T-helper 17 cell (primary cell): ENCODE measurements around the gene HOXA1. TPM values are rescaled to one million over a fixed set of nuclear protein-coding genes. Genes with fewer than 3 reads are reported as not detected.

Experiments
- ATAC-seq: fragments of 150-1000 bp; cut with Tn5 transposase; 2 replicates; pipeline ENCODE4 v1.10.0; 2021; ENCODE audit warnings: mild to moderate bottlenecking, moderate library complexity
- DNase-seq, 3 donors: peaks; one replicate each; pipeline versions ENCODE4 v3.0.0 to v3.0.0-alpha.2; 2020 to 2021
- H3K9me3 ChIP-seq: one replicate; pipeline ENCODE4 v1.7.0; 2013; ENCODE audit warnings: low read length, mild to moderate bottlenecking; ENCODE audit not compliant: control insufficient read depth, poor library complexity, severe bottlenecking
- H3K27ac Mint-ChIP-seq: one replicate; pipeline ENCODE4 v1.8.0; 2022; ENCODE audit warnings: mild to moderate bottlenecking, moderate library complexity, mixed read lengths
- H3K27me3 Mint-ChIP-seq: one replicate; pipeline ENCODE4 v1.8.0; 2022; ENCODE audit warnings: mixed read lengths
- H3K36me3 Mint-ChIP-seq: one replicate; pipeline ENCODE4 v1.8.0; 2022; ENCODE audit warnings: low read depth, mixed read lengths
- H3K4me1 Mint-ChIP-seq: one replicate; pipeline ENCODE4 v1.8.0; 2022; ENCODE audit warnings: mild to moderate bottlenecking, mixed read lengths
- H3K4me3 Mint-ChIP-seq: one replicate; pipeline ENCODE4 v1.8.0; 2022; ENCODE audit warnings: mild to moderate bottlenecking, moderate library complexity, mixed read lengths
- total RNA-seq, 4 donors: library from RNA in 2 of 4; stranded (reverse) in 2 of 4; gene quantifications; one replicate each; pipeline ENCODE4 v1.2.3 and lab custom pipeline; 2022 to 2026

Gene HOXA1
- under 1 TPM; 0.60 to 0.72 TPM for total RNA-seq
- total RNA-seq (lab: John Stamatoyannopoulos, UW): 0.23 to 1.1 reads per million in 2 donors

- peak within 1 kb of the TSS; percentile 92 for H3K4me3 Mint-ChIP-seq
- H3K36me3 Mint-ChIP-seq: peaks cover 6% of the 10 kb centered on the region
- peaks cover 24% of the 10 kb centered on the region for H3K4me1 Mint-ChIP-seq
- peaks cover 84% of the 10 kb centered on the region for H3K27me3 Mint-ChIP-seq
- peak within 1 kb of the TSS; percentile 66 for H3K27ac Mint-ChIP-seq
- ATAC-seq (peak; percentile 93), DNase-seq (peak; percentile 53 to 63 (median 56))
- H3K9me3 ChIP-seq: no peaks in the 10 kb centered on the region
Measured at GRCh38 chr7:27095897-27096767, at the start of gene HOXA1. Gene HOXA1, minus strand, starts transcription at chr7:27096000. Its CDS starts 88 bp downstream, at chr7:27095912.

GRCh38 chr7:27145165-27145913, 49.5 kb upstream of the HOXA1 start:
- no peaks in the 10 kb centered on the region for H3K9me3 ChIP-seq
- H3K4me3 Mint-ChIP-seq: no peak overlapping the region
- ATAC-seq: no peak
- no peak for DNase-seq
- H3K27ac Mint-ChIP-seq: no peak overlapping the region
- H3K36me3 Mint-ChIP-seq: peaks cover 2% of the 10 kb centered on the region
- H3K4me1 Mint-ChIP-seq: peaks cover 12% of the 10 kb centered on the region
- H3K27me3 Mint-ChIP-seq: peaks cover 76% of the 10 kb centered on the region

- H3K27ac Mint-ChIP-seq: no peak overlapping the region
- H3K36me3 Mint-ChIP-seq: peaks cover 2% of the 10 kb centered on the region
- DNase-seq (no peak), ATAC-seq (no peak)
- no peak overlapping the region for H3K4me3 Mint-ChIP-seq
- H3K4me1 Mint-ChIP-seq: peaks cover 10% of the 10 kb centered on the region
- peaks cover 70% of the 10 kb centered on the region for H3K27me3 Mint-ChIP-seq
- no peaks in the 10 kb centered on the region for H3K9me3 ChIP-seq
Measured at GRCh38 chr7:27144781-27145164, 49.0 kb upstream of the HOXA1 start.

GRCh38 chr7:27143950-27144780, 48.4 kb upstream of the HOXA1 start:
- H3K9me3 ChIP-seq: no peaks in the 10 kb centered on the region
- peaks cover 64% of the 10 kb centered on the region for H3K27me3 Mint-ChIP-seq
- H3K36me3 Mint-ChIP-seq: peaks cover 2% of the 10 kb centered on the region
- peaks cover 10% of the 10 kb centered on the region for H3K4me1 Mint-ChIP-seq
- H3K27ac Mint-ChIP-seq: no peak overlapping the region
- no peak overlapping the region for H3K4me3 Mint-ChIP-seq
- ATAC-seq: no peak
- no peak for DNase-seq

GRCh38 chr7:27143023-27143949, 47.5 kb upstream of the HOXA1 start, which contains the start of gene HOXA5:
Gene HOXA5, minus strand, starts transcription at chr7:27143681. Its CDS starts 74 bp downstream, at chr7:27143607.
- Mint-ChIP-seq H3K4me3 (no peak within 1 kb of the TSS), H3K27ac (no peak within 1 kb of the TSS), H3K4me1 (peaks cover 10% of the 10 kb centered on the region), H3K36me3 (peaks cover 2% of the 10 kb centered on the region), H3K27me3 (peaks cover 62% of the 10 kb centered on the region)
- no peak for ATAC-seq
- H3K9me3 ChIP-seq: no peaks in the 10 kb centered on the region
- DNase-seq: no peak

- Mint-ChIP-seq H3K27ac (no peak overlapping the region), H3K27me3 (peaks cover 64% of the 10 kb centered on the region)
- DNase-seq: no peak
Measured at GRCh38 chr7:27142580-27143022, 46.8 kb upstream of the HOXA1 start.

GRCh38 chr7:27141923-27142579, 46.3 kb upstream of the HOXA1 start:
- peaks cover 6% of the 10 kb centered on the region for H3K4me1 Mint-ChIP-seq
- peaks cover 64% of the 10 kb centered on the region for H3K27me3 Mint-ChIP-seq
- H3K27ac Mint-ChIP-seq: no peak overlapping the region
- peaks cover 2% of the 10 kb centered on the region for H3K36me3 Mint-ChIP-seq
- H3K9me3 ChIP-seq: peaks cover 2% of the 10 kb centered on the region
- DNase-seq: no peak
- no peak for ATAC-seq
- H3K4me3 Mint-ChIP-seq: no peak overlapping the region

More at GRCh38 chr7:27142580-27143022, 46.8 kb upstream of the HOXA1 start:
- no peak for ATAC-seq
- Mint-ChIP-seq H3K4me1 (peaks cover 6% of the 10 kb centered on the region), H3K4me3 (no peak overlapping the region), H3K36me3 (peaks cover 2% of the 10 kb centered on the region)
- no peaks in the 10 kb centered on the region for H3K9me3 ChIP-seq

GRCh38 chr7:27141137-27141922, 45.5 kb upstream of the HOXA1 start:
- ATAC-seq (no peak), DNase-seq (no peak)
- peaks cover 2% of the 10 kb centered on the region for H3K9me3 ChIP-seq
- Mint-ChIP-seq H3K27me3 (peaks cover 64% of the 10 kb centered on the region), H3K4me3 (no peak overlapping the region), H3K36me3 (no peaks in the 10 kb centered on the region), H3K27ac (no peak overlapping the region), H3K4me1 (peaks cover 4% of the 10 kb centered on the region)

- H3K27ac Mint-ChIP-seq: no peak overlapping the region
- DNase-seq: no peak
- peaks cover 6% of the 10 kb centered on the region for H3K4me1 Mint-ChIP-seq
- H3K4me3 Mint-ChIP-seq: no peak overlapping the region
- no peak for ATAC-seq
- peaks cover 64% of the 10 kb centered on the region for H3K27me3 Mint-ChIP-seq
- H3K36me3 Mint-ChIP-seq: no peaks in the 10 kb centered on the region
- H3K9me3 ChIP-seq: peaks cover 2% of the 10 kb centered on the region
Measured at GRCh38 chr7:27140126-27140857, 44.5 kb upstream of the HOXA1 start.

- H3K9me3 ChIP-seq: peaks cover 2% of the 10 kb centered on the region
- Mint-ChIP-seq H3K36me3 (no peaks in the 10 kb centered on the region), H3K4me3 (no peak overlapping the region), H3K4me1 (peaks cover 6% of the 10 kb centered on the region), H3K27ac (no peak overlapping the region), H3K27me3 (peaks cover 67% of the 10 kb centered on the region)
- DNase-seq: no peak
- ATAC-seq: no peak
Measured at GRCh38 chr7:27139334-27140125, 43.7 kb upstream of the HOXA1 start.
